GM18511 (cell line): ENCODE measurements around the gene NCAM1.
A peak's percentile ranks its signal among the peaks of the same experiment; 100 is the strongest.

ENCODE experiments used
- ATAC-seq: cut with Tn5 transposase; IDR thresholded peaks from one replicate; pipeline ENCODE4 v1.9.1; 2021; ENCODE audit warnings: mild to moderate bottlenecking, moderate library complexity; ENCODE audit not compliant: unreplicated experiment

Gene NCAM1

GRCh38 chr11:113193016-113193415 is 231.8 kb downstream of the NCAM1 start:
- ATAC-seq: no peak

DNA sequence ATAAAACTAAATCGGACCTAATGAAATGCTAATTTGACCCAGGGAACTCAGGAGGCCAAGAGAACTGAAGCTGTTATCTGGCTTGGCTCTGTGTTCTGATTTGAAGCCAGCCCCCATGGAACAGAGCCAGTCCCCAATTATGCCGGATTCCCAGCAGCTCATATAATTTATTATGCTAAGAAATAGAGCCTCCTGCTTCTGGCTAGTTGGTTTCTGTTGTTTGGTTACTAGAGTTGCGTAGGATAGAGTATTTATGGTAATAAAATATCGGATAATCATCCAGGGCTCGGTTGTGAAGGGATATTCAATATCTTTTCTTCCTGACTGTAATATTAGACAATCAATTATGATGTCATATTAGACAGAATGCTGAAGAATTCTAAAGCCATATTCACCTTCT is 232.7 kb downstream of the NCAM1 start:
- no peak for ATAC-seq

GRCh38 chr11:113195728-113196127 is 234.5 kb downstream of the NCAM1 start:
- no peak for ATAC-seq

DNA sequence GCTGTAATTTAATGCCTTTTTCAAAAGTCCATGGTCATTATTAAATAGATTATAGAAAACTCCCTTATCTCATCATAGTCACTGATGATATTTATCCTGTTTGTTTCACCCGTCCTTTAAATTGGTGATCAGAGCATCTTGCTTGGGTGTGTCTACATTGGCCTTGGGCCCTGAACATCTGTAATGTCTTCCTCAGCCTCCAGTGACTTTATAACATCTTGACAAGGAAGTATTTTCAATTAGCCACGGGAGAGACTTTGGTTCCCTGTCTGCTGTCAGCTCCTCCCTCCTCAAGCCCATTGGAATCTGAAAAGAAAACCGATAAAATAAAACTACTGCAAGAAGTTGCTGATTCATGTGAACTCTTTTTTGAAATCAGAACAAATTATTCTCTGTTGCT is 236.2 kb downstream of the NCAM1 start:
- ATAC-seq: no peak

DNA sequence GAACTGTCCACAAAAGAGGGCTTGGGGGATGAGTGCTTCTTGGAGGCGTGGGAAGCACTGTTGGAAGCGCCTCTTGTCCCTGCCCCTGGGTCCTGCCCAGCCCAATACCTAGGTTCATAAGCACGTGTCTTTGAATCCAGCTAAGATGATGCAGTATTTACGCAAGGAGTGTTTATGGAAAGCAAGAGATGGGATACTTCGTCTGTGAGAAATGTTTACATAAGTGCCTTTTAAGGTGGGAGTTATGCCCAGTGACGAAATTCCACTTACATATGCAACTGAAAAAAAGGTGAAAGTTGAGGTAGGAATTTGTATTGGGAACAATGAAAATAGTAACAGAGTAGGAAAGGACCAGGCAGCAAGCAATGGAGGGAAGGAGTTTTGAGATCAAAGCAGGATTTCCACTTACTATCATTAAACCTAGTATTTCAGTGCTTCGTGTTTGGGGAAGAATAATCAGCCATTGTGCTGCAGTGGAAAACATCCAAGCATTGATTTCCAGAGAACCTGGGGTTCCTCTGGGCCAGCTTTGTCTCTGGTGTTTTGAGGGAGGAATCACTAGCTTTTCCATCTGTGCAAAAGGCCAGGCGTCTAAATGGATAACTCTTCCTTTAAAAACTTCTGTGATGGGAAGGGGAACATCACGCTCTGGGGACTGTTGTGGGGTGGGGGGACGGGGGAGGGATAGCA is 237.9 kb downstream of the NCAM1 start:
- no peak for ATAC-seq

GRCh38 chr11:113199866-113200265 is 238.6 kb downstream of the NCAM1 start:
- no peak for ATAC-seq

GRCh38 chr11:113201054-113201818 is 240.0 kb downstream of the NCAM1 start:
- ATAC-seq: no peak

- ATAC-seq: no peak
Measured at GRCh38 chr11:113202431-113202830, 241.2 kb downstream of the NCAM1 start.

GRCh38 chr11:113203141-113203753 is 242.0 kb downstream of the NCAM1 start:
- no peak for ATAC-seq

- ATAC-seq: no peak
Measured at GRCh38 chr11:113204280-113204679, 243.1 kb downstream of the NCAM1 start.

DNA sequence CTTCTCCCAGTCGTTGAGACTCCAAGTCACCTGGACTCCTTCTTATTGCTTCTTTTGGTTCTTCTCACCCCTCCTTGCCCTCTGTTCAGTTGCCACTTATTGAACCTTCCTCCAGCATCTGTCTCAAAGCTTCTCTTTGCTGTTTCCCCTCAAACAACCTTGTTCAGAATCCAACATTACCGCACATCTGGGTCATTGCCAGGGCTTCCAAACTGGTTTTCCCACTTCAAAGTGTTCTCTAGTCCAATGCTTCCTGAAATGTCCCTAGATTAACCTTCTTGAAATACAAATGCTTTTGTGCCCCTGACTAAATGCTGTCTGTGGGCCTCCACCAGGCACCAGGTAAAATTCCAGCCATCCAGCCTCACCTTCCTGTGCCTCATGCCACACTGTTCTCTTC is 252.3 kb downstream of the NCAM1 start:
- no peak for ATAC-seq

DNA sequence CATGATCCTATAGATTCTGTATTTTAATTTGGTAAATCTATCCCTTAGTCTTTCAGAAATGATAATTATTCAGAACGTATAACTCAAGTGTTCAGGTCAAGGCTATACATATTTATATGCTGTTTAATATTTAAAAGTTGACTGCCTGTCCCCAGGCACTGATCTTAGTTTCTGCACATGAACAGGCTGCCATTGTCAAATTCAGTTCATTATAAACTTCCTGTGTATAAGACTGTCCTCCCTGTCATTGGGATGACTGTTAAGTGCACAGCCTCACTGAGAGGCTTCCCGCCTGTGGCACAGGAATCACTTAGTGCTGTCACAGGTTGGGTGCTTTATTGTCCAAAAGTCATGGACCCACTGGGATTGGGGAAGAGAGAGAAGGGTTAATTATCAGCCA is 261.0 kb downstream of the NCAM1 start:
- no peak for ATAC-seq

- ATAC-seq: no peak
Measured at GRCh38 chr11:113234888-113235287, 273.7 kb downstream of the NCAM1 start.

- ATAC-seq: no peak
Measured at GRCh38 chr11:113237261-113237660, 276.0 kb downstream of the NCAM1 start.

GRCh38 chr11:113238721-113239120 is 277.5 kb downstream of the NCAM1 start:
- no peak for ATAC-seq

DNA sequence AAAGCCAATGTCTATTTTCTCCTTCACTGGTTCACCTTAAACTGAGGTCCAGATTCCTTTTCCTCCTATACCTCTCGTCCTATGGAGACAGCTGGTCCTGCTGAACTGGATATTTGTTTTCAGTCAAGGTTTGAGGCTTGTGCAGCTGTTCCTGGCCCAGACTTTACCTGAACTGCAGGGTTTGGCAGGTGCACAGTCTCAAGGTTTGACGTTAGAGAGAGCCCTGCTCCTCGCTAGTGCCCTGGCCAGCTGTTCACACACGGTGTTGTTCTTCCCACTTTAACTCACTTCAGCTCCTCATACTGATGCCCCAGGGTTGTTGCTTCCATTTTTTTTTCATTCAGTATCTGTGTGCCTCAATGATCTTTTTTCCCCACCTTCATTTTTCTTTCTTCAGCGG is 279.2 kb downstream of the NCAM1 start:
- ATAC-seq: no peak

DNA sequence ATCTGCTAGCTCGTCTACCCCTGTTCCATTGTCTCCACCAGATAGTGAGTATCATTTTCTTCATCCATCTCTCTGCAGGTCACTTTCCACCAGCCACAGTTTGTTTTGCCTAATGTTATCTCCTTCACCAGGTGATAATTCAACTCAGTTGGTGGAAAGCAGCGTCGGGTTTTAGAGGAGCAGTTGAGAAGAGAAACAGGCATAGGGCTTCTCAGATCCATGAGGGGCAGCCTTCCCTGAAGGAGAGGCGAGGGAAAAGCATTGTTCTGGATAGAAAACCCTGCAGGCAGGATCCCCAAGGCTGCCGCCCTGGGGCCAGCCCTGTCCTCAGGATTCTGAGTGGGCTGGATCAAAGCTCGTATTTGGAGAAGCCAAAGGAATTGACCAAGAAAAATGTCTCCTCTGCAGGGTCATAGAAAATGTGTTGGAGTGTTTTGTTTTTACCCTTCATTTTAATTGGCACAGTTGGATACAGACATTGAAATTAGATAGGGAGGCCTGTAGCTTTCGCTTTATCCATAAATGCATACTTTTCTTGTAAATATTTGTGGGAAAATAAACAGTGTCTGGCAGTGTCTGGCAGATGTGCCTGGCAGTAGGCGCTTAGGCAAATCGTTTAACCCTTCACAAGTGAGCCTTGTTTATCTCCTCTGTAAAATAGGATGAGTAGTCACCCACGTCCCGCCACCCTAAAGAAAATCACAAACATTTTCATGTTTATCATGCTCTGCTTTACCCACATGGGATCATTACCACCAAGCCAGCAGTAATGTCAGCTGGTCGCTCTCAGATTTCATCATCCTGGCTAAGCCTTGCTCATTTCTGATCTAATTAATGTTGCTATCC is 279.8 kb downstream of the NCAM1 start:
- ATAC-seq: no peak

DNA sequence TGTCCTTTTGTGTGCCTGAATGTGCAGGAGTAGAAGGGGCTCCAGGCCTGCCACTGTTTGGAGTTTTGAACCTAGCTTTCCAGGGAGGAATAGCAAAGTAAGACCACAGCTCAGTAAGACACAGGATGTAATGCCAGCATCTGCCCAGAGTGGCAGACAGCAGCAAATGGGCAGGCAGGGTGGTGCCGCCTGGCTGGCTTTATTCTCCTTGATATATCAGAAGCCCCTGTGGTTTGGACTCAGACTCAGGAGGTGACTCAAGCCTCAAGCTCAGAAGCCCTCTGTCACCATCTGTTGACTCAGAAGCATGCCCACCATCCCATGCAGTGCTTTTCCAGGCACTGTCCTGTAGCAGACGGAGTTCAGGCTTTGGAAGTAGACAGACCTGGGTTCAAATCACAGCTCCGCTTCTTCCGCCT is 280.4 kb downstream of the NCAM1 start:
- ATAC-seq: no peak

GRCh38 chr11:113242060-113242459 is 280.8 kb downstream of the NCAM1 start:
- ATAC-seq: no peak

- ATAC-seq: peak; percentile 50
Measured at GRCh38 chr11:113242767-113243397, 281.7 kb downstream of the NCAM1 start.

DNA sequence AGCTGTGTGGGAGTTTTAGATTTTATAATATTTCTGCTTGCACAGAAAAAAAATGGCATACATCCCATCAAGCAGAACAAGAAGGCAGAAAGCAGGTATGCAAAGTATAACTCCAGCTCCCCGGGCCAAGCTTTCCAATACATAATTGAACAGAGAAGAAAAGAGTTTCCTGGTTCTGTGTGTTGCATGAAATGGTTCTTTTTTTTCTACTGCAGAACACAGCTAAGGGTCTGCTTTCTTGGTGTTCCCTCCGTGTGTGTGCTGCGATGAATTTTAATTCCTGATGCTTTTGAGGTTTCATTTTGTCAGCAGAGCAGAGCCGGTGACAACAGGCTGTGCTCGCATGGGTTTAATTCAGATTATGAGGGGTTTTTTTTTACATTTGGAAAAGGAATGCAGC is 282.5 kb downstream of the NCAM1 start:
- ATAC-seq: no peak
